Activated gamma-delta T cell (primary cell): ENCODE measurements around the gene PARN.
"Not testable (repeated sequence)": the region's sequence is repeated elsewhere in the genome, so short reads cannot be mapped to it uniquely, and the experiment has no call there.

Experiments used
- DNase-seq: peaks from one replicate; lab custom pipeline; 2025; lab: John Stamatoyannopoulos, UW

PARN gene

DNA sequence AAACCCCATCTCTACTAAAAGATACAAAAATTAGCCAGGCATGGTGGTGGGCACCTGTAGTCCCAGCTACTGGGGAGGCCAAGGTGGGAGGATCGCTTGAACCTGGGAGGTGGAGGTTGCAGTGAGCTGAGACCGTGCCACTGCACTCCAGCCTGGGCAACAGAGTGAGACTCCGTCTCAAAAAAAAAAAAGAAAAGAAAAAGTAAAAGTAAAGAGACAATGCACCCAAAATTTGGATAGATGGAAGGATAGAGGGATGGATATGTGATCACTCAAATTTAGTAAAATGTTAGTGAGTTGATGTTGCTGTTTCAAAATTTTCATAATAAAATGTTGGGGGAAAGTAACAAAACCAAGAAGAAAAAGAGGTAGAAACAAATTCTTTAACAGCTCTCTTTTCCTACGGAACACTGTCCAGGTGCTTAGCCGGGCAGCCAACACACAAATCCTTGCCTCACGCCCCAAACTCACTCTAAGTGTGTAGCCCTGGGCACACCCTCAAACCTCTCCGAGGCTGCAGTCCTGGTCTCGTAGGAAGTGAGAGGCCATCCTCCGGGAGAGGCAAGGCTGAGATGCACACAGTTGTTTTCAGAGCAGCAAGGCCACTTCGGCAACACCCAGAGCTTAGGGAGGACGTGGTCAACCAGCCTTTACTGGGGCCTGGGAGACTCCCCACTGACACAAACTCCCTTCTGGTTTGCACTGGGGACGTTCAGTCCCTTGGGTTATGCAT, 228.9 kb downstream of the PARN start:
- not testable (repeated sequence) for DNase-seq

GRCh38 chr16:14400285-14400977, 229.6 kb downstream of the PARN start:
- no peak for DNase-seq

DNA sequence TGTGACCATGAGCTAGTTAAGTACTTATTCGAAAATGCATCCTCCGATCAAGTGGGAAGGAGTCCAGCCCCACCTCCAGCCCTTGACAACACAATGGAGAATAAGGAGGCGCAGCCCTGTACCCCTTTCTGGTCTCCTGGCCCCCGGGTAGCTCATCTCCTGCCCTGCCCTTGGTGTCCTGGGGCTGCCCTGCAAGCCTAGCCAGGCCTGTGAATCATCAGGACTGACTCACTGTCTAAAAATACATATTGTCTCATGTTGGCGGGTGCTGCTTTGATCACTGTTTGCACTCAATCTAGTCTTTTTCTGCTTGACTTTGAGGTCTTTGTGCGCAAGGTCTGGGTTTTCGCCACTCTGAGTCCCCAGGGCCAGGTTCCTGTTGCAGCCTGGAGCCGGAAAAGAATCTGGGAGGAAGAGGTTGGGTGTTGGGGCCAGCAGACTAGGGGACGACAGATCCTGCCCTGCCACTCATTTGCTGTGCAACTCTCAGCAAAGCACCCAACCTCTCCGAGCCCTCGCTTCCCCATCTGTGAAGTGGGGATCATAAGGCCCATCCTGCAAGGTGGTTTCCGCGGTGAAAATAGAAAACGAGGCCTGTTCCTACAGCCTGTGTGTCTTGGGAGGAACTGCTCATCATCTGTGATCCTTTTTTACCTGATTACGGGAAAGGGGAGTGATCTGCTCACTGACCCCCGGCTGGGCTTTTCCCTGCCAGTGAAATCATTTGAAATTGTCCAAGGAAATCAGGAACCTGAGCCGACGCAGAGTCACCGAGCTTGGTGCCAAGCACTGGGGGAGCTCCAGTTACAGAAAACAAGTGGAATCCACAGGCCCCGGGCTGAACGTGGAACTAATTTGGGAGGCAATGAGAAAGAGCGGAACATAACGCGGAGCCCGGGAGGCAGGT, 230.4 kb downstream of the PARN start:
- no peak for DNase-seq

- no peak for DNase-seq
These were observed 231.9 kb downstream of the PARN start for GRCh38 chr16:14398014-14398717.

GRCh38 chr16:14395710-14396304, 234.3 kb downstream of the PARN start:
- not testable (repeated sequence) for DNase-seq

- DNase-seq, result no peak
These were observed 235.2 kb downstream of the PARN start for GRCh38 chr16:14394834-14395233.

- no peak for DNase-seq
These were observed 237.1 kb downstream of the PARN start for GRCh38 chr16:14392960-14393359.

- DNase-seq, result no peak
These were observed 240.7 kb downstream of the PARN start for GRCh38 chr16:14389359-14389758.

- DNase-seq, result no peak
These were observed 241.8 kb downstream of the PARN start for GRCh38 chr16:14388243-14388642.

- no peak for DNase-seq
These were observed 243.9 kb downstream of the PARN start for GRCh38 chr16:14386115-14386514.
